HFFc6 (cell line): Measurements from ENCODE around the gene HHAT. TPM values are rescaled to one million over a fixed set of nuclear protein-coding genes. Genes with fewer than 3 reads are reported as not detected.

Experiments used
- DNase-seq: peaks from one replicate; pipeline ENCODE4 v3.0.0-alpha.2; 2018
- H3K27ac Mint-ChIP-seq: 2 replicates; pipeline ENCODE4 v1.8.0; 2020; ENCODE audit warnings: mild to moderate bottlenecking, mixed read lengths
- H3K27me3 Mint-ChIP-seq: 2 replicates; pipeline ENCODE4 v1.8.0; 2021; ENCODE audit warnings: mild to moderate bottlenecking, moderate library complexity, mixed read lengths; ENCODE audit not compliant: insufficient read depth
- H3K36me3 Mint-ChIP-seq: 2 replicates; pipeline ENCODE4 v1.8.0; 2021; ENCODE audit warnings: low read depth, mixed read lengths
- H3K4me1 Mint-ChIP-seq: 2 replicates; pipeline ENCODE4 v1.8.0; 2020; ENCODE audit warnings: low read depth, mixed read lengths
- H3K4me3 Mint-ChIP-seq: 2 replicates; pipeline ENCODE4 v1.8.0; 2020; ENCODE audit warnings: mild to moderate bottlenecking, moderate library complexity, mixed read lengths
- H3K9me3 Mint-ChIP-seq: 2 replicates; pipeline ENCODE4 v1.8.0; 2020; ENCODE audit warnings: mild to moderate bottlenecking, mixed read lengths
- CTCF ChIP-seq: fragments of 200-600 bp; sonication (generic); IDR thresholded peaks from 2 replicates; pipeline ENCODE4 v1.5.0; 2021; ENCODE audit warnings: antibody characterized with exemption, mild to moderate bottlenecking
- total RNA-seq, 6 experiments: library from RNA; stranded (reverse); fragmentation: NEBNext Ultra II Directional; extraction: Animal tissue kit (Norgen Biotek cat#: 25700); gene quantifications; 2 replicates in 1 of 6; 3 replicates in 5 of 6; pipeline ENCODE4 v1.2.3, GENCODE V29; 2021

HHAT gene
- total RNA-seq, 6 experiments from 2014 or later, result 2.8 to 3.9 (median 3.2) TPM

GRCh38 chr1:210302501-210302900, 26.2 kb upstream of the HHAT start:
- Mint-ChIP-seq H3K27ac (no peak overlapping the region), H3K9me3 (no peaks in the 10 kb centered on the region), H3K4me1 (peaks cover 33% of the 10 kb centered on the region), H3K4me3 (no peak overlapping the region), H3K27me3 (peaks cover 1% of the 10 kb centered on the region; the same call in 1 of the 2 replicates), H3K36me3 (no peaks in the 10 kb centered on the region)
- TF ChIP-seq CTCF, result no peak
- DNase-seq, result no peak

GRCh38 chr1:210303391-210303790, 25.3 kb upstream of the HHAT start:
- no peak overlapping the region for H3K4me3 Mint-ChIP-seq
- H3K27ac Mint-ChIP-seq, result no peak overlapping the region
- no peak for TF ChIP-seq CTCF
- DNase-seq, result no peak
- H3K4me1 Mint-ChIP-seq, result peaks cover 25% of the 10 kb centered on the region
- no peaks in the 10 kb centered on the region for H3K36me3 Mint-ChIP-seq
- H3K27me3 Mint-ChIP-seq, result peaks cover 1% of the 10 kb centered on the region; the same call in 1 of the 2 replicates
- no peaks in the 10 kb centered on the region for H3K9me3 Mint-ChIP-seq

GRCh38 chr1:210310562-210311153, 18.0 kb upstream of the HHAT start:
- Mint-ChIP-seq H3K4me3 (peak overlapping the region; percentile 90), H3K4me1 (peaks cover 23% of the 10 kb centered on the region), H3K9me3 (no peaks in the 10 kb centered on the region), H3K27me3 (peaks cover 14% of the 10 kb centered on the region), H3K27ac (no peak overlapping the region), H3K36me3 (no peaks in the 10 kb centered on the region)
- no peak for DNase-seq
- TF ChIP-seq CTCF, result no peak

GRCh38 chr1:210311726-210312493, 16.8 kb upstream of the HHAT start:
- Mint-ChIP-seq H3K27me3 (peaks cover 15% of the 10 kb centered on the region), H3K4me3 (peak overlapping the region; percentile 90), H3K4me1 (peaks cover 23% of the 10 kb centered on the region), H3K27ac (no peak overlapping the region), H3K9me3 (no peaks in the 10 kb centered on the region), H3K36me3 (no peaks in the 10 kb centered on the region)
- DNase-seq, result no peak
- TF ChIP-seq CTCF, result no peak

GRCh38 chr1:210313046-210313595, 15.6 kb upstream of the HHAT start:
- H3K27me3 Mint-ChIP-seq, result peaks cover 18% of the 10 kb centered on the region
- peaks cover 23% of the 10 kb centered on the region for H3K4me1 Mint-ChIP-seq
- no peak overlapping the region for H3K4me3 Mint-ChIP-seq
- no peaks in the 10 kb centered on the region for H3K9me3 Mint-ChIP-seq
- TF ChIP-seq CTCF, result no peak
- H3K36me3 Mint-ChIP-seq, result no peaks in the 10 kb centered on the region
- no peak for DNase-seq
- no peak overlapping the region for H3K27ac Mint-ChIP-seq
